ENCODE results near the gene HHEX.

DNA sequence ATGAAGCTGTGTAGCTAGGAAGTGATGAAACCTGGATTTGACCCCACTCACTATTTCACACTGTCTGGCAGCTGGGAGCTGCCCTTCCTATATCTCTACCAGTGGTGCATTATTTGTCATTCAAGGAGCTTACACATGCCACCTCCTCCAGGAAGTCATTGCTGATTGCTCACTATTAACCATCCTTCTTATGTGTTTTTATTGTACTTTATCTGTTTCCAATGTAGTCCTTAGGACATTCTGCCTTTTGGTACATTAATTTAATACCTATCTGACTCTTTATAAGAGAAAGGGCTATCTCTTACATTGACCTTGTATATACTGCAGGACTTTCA lies 31.0 kb downstream of the HHEX start:
- TF ChIP-seq, protein P1, sequence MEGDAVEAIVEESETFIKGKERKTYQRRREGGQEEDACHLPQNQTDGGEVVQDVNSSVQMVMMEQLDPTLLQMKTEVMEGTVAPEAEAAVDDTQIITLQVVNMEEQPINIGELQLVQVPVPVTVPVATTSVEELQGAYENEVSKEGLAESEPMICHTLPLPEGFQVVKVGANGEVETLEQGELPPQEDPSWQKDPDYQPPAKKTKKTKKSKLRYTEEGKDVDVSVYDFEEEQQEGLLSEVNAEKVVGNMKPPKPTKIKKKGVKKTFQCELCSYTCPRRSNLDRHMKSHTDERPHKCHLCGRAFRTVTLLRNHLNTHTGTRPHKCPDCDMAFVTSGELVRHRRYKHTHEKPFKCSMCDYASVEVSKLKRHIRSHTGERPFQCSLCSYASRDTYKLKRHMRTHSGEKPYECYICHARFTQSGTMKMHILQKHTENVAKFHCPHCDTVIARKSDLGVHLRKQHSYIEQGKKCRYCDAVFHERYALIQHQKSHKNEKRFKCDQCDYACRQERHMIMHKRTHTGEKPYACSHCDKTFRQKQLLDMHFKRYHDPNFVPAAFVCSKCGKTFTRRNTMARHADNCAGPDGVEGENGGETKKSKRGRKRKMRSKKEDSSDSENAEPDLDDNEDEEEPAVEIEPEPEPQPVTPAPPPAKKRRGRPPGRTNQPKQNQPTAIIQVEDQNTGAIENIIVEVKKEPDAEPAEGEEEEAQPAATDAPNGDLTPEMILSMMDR (IDR thresholded peaks at IDR 0.05 in 2 of 3, conservative IDR thresholded peaks at IDR 0.05 in 1 of 3; ENCODE audit: borderline replicate concordance in 1 of 3, insufficient read depth in 1 of 3, low read depth in 2 of 3, low read length in 2 of 3), result no peak
- TF ChIP-seq EZH2 (IDR thresholded peaks at IDR 0.05) (no peak), POLR2A (IDR thresholded peaks at IDR 0.05; ENCODE audit: borderline replicate concordance, extremely low read depth, insufficient read depth, insufficient read length) (no peak), SRF (IDR thresholded peaks at IDR 0.05; ENCODE audit: low read depth) (no peak), YY1 (IDR thresholded peaks at IDR 0.05; ENCODE audit: extremely low read depth, insufficient replicate concordance, low read depth, low read length) (no peak), POLR2AphosphoS5 (IDR thresholded peaks at IDR 0.05; ENCODE audit: low read depth, low read length) (no peak), EGR1 (IDR thresholded peaks at IDR 0.05; ENCODE audit: low read depth) (no peak), ZFX (IDR thresholded peaks at IDR 0.05) (no peak), ELF1 (IDR thresholded peaks at IDR 0.05; ENCODE audit: borderline replicate concordance, low read depth) (no peak), SP1 (IDR thresholded peaks at IDR 0.05; ENCODE audit: low read depth) (no peak), RAD21 (IDR thresholded peaks at IDR 0.05; ENCODE audit: low read depth) (no peak)
- TF ChIP-seq, protein P2, sequence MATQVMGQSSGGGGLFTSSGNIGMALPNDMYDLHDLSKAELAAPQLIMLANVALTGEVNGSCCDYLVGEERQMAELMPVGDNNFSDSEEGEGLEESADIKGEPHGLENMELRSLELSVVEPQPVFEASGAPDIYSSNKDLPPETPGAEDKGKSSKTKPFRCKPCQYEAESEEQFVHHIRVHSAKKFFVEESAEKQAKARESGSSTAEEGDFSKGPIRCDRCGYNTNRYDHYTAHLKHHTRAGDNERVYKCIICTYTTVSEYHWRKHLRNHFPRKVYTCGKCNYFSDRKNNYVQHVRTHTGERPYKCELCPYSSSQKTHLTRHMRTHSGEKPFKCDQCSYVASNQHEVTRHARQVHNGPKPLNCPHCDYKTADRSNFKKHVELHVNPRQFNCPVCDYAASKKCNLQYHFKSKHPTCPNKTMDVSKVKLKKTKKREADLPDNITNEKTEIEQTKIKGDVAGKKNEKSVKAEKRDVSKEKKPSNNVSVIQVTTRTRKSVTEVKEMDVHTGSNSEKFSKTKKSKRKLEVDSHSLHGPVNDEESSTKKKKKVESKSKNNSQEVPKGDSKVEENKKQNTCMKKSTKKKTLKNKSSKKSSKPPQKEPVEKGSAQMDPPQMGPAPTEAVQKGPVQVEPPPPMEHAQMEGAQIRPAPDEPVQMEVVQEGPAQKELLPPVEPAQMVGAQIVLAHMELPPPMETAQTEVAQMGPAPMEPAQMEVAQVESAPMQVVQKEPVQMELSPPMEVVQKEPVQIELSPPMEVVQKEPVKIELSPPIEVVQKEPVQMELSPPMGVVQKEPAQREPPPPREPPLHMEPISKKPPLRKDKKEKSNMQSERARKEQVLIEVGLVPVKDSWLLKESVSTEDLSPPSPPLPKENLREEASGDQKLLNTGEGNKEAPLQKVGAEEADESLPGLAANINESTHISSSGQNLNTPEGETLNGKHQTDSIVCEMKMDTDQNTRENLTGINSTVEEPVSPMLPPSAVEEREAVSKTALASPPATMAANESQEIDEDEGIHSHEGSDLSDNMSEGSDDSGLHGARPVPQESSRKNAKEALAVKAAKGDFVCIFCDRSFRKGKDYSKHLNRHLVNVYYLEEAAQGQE (IDR thresholded peaks at IDR 0.05; ENCODE audit: low read depth), result no peak
- TF ChIP-seq, protein P3, sequence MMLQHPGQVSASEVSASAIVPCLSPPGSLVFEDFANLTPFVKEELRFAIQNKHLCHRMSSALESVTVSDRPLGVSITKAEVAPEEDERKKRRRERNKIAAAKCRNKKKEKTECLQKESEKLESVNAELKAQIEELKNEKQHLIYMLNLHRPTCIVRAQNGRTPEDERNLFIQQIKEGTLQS (IDR thresholded peaks at IDR 0.05), result no peak
